Muscle layer of duodenum (tissue), 2 donors: ENCODE data around the gene TPCN2.

Source experiments
- H3K27ac ChIP-seq: one replicate; pipeline ENCODE4 v1.7.0; 2013; ENCODE audit warnings: mild to moderate bottlenecking, low read length
- H3K27me3 ChIP-seq: one replicate; pipeline ENCODE4 v1.7.0; 2013; ENCODE audit warnings: low read depth, mild to moderate bottlenecking, control low read depth, low read length
- H3K36me3 ChIP-seq, 2 donors: one replicate each; pipeline ENCODE4 v1.7.0; 2013; ENCODE audit warnings: low read length in 2 of 2, control low read depth in 1 of 2, mild to moderate bottlenecking in 1 of 2; ENCODE audit not compliant: insufficient read depth in 2 of 2, control insufficient read depth in 1 of 2
- H3K4me1 ChIP-seq, 2 donors: one replicate each; pipeline ENCODE4 v1.7.0; 2013; ENCODE audit warnings: low read length in 2 of 2, mild to moderate bottlenecking in 2 of 2, control low read depth in 1 of 2, moderate library complexity in 1 of 2; ENCODE audit not compliant: insufficient read depth in 2 of 2, control insufficient read depth in 1 of 2
- H3K4me3 ChIP-seq, 2 donors: one replicate each; pipeline ENCODE4 v1.7.0; 2013; ENCODE audit warnings: low read length in 2 of 2, low read depth in 1 of 2, mild to moderate bottlenecking in 1 of 2
- H3K9me3 ChIP-seq, 2 donors: one replicate each; pipeline ENCODE4 v1.7.0; 2013; ENCODE audit warnings: low read length in 2 of 2, control low read depth in 1 of 2, mild to moderate bottlenecking in 1 of 2; ENCODE audit not compliant: control insufficient read depth in 1 of 2
- donor health status: healthy.

TPCN2 gene

DNA sequence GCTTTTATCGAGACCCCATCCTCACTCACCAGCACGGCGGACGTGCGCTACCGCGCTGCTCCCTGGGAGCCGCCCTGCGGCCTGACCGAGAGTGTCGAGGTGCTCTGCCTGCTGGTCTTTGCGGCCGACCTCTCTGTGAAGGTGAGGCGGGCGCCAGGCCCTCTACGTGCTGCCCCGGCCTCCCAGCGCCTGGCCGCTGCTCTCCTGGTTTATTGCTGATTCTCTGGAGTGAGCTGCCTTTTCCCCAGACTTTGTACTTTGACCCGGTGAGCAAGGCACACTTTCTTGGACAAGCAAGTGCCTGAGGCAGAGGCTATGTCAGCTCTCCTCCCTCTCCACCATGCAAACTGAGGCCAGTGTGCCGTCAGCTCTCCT lies 6.5 kb downstream of the TPCN2 start:
- no peaks in the 10 kb centered on the region for H3K9me3 ChIP-seq
- H3K27me3 ChIP-seq, result no peaks in the 10 kb centered on the region
- H3K4me1 ChIP-seq, result peaks cover 7 to 56% of the 10 kb centered on the region in 2 donors
- H3K27ac ChIP-seq, result no peak overlapping the region
- H3K36me3 ChIP-seq, result peaks cover 5 to 49% of the 10 kb centered on the region in 2 donors
- H3K4me3 ChIP-seq, result no peak overlapping the region

DNA sequence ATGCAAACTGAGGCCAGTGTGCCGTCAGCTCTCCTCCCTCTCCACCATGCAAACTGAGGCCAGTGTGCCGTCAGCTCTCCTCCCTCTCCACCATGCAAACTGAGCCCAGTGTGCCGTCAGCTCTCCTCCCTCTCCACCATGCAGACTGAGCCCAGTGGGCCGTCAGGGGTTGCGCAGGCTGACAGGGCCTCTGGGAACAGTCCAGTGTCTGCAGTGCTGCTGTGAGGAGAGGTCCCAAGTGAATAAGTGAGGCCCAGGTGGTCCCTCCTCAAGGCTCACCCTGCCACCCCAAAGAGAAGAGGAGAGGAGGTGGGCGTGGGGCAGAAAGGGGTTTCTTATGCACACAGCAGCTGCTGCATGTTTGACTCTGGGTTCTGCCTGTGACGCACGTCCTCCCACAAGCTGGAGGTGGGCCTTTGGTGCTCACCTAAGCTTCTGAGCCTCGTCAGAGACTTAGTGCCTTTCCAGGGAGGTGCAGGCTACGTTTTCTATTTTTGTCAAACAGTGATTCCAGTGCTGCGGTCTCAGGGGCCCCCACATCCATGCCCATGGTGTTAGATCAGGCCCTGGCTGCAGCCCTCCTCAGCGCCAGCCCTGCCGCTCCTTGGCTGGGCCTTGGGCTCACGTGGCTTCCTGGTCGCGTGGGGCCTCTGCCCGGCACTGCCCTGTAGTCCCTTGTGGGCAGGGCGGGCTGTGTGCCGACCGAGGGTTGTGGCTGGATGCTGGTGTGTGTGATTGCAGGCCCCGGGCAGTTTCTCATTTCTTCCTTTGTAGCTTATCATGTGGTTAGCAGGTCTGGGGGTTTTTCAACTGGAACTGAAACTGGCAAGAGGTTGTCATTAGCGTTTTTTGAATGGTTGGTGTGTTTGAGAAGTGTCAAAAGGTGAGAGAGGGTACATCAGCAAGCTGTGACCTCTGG lies 7.1 kb downstream of the TPCN2 start:
- Histone ChIP-seq H3K27ac (no peak overlapping the region), H3K4me1 (peaks cover 6 to 50% of the 10 kb centered on the region in 2 donors)

DNA sequence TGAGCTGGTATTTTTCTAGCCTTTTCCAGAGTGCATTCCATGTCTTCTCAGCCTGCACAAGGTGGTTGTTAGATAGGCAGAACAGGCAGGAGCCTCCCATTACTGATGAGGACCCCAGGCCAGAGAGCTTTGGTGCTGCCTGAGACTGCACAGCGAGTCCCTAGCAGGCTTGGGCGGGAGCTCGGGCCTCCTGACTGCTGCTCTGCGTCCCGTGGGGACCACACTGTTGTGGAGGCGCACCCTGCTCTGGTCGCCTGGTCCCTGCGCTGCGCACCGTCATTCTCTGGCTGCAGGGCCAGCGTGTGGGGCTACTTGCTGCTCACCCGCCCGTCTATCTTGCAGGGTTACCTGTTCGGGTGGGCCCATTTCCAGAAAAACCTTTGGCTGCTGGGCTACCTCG lies 8.5 kb downstream of the TPCN2 start:
- H3K36me3 ChIP-seq, result peaks cover 5 to 59% of the 10 kb centered on the region in 2 donors

More for the DNA sequence above, 7.1 kb downstream of the TPCN2 start:
- no peaks in the 10 kb centered on the region for H3K27me3 ChIP-seq
- H3K36me3 ChIP-seq, result peaks cover 5 to 54% of the 10 kb centered on the region in 2 donors
- no peak overlapping the region for H3K4me3 ChIP-seq
- H3K9me3 ChIP-seq, result no peaks in the 10 kb centered on the region

DNA sequence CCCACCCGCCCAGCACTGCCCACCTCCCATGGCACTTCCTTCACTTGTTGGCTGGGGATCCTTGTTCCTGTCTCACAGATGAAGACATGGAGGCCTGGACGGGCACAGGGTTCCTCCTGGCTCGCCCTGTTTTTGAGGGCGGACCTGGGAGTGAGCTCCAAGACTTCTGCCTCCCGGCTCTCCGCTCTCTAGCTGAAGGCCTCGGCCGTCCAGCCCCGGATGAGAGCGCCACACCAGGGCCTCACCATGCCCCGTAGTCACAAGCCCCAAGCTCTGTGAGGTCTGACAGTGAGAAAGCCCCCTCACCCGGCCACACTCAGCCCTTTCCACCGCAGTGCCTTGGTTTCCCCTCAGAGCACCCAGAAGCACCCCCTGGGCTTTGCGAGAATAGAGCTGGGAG lies 9.1 kb downstream of the TPCN2 start:
- peaks cover 0 to 30% of the 10 kb centered on the region in 2 donors for H3K4me1 ChIP-seq
- H3K36me3 ChIP-seq, result peaks cover 5 to 61% of the 10 kb centered on the region in 2 donors
- H3K4me3 ChIP-seq, result no peak overlapping the region
- no peak overlapping the region for H3K27ac ChIP-seq
- no peaks in the 10 kb centered on the region for H3K9me3 ChIP-seq
- no peaks in the 10 kb centered on the region for H3K27me3 ChIP-seq

More for the DNA sequence above, 8.5 kb downstream of the TPCN2 start:
- peaks cover under 1 to 36% of the 10 kb centered on the region in 2 donors for H3K4me1 ChIP-seq
- no peaks in the 10 kb centered on the region for H3K27me3 ChIP-seq
- no peaks in the 10 kb centered on the region for H3K9me3 ChIP-seq
- H3K4me3 ChIP-seq, result no peak overlapping the region
- no peak overlapping the region for H3K27ac ChIP-seq

DNA sequence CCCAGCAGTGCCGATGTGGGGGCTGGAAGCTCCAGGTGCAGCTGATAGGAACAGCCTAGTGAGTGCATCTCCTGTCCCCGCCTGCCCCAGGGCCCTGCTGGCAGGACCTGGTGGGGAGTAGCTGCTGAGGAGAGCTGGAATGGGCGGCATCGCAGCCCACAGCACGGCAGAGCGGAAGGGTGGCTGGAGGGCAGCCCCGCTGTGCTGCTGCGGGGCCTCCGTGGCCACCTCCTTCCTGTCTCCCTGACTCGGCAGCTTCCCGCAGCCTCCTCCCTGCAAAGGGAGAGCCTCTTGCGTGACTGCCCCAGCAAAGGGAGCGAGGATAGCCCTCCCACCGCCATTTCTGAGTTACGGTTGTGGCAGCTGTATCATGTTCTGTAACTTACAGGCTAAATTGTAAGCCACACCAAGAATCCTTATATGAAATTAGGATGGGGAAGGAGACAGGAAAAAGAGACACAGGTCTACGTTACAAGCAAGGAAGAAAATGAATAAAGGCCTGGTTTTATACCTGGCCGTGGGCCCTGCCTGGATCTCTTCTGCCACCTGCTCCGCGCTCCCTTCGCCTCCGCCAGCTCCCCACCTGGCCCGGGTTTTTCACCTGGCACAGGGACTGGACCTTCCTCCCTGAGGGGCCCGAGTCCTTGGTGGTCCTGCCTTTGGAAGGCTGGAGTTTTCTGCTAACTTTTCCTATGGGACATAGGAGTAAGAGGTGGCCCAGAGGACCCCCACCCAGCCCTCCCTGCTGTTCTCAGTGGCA lies 10.0 kb downstream of the TPCN2 start:
- Histone ChIP-seq H3K27me3 (no peaks in the 10 kb centered on the region), H3K36me3 (peaks cover 5 to 70% of the 10 kb centered on the region in 2 donors), H3K4me3 (no peak overlapping the region), H3K4me1 (peaks cover 0 to 21% of the 10 kb centered on the region in 2 donors), H3K27ac (no peak overlapping the region), H3K9me3 (no peaks in the 10 kb centered on the region)

DNA sequence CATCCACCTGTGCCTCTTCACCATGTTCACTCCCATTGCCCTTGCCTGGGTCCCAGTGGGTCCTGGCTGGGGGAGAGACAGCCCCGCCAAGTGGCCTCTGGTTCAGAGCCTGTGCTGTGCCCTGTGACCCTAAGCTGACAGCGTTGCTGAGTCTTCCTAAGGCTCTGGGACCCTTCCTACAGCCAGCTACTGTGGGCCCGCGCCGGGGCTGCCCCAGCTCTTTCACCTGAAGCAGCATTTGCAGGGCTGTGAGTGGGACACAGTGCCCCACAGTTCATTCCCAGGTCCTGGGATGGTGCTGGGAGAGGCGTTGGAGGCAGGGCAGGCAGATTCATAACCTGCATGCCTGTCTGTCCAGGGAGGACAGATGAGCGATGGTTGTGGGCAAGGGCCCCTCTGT lies 10.7 kb downstream of the TPCN2 start:
- H3K4me3 ChIP-seq, result no peak overlapping the region
- H3K36me3 ChIP-seq, result peaks cover 5 to 71% of the 10 kb centered on the region in 2 donors
- no peaks in the 10 kb centered on the region for H3K9me3 ChIP-seq
- peaks cover 0 to 17% of the 10 kb centered on the region in 2 donors for H3K4me1 ChIP-seq
- no peaks in the 10 kb centered on the region for H3K27me3 ChIP-seq
- H3K27ac ChIP-seq, result no peak overlapping the region

DNA sequence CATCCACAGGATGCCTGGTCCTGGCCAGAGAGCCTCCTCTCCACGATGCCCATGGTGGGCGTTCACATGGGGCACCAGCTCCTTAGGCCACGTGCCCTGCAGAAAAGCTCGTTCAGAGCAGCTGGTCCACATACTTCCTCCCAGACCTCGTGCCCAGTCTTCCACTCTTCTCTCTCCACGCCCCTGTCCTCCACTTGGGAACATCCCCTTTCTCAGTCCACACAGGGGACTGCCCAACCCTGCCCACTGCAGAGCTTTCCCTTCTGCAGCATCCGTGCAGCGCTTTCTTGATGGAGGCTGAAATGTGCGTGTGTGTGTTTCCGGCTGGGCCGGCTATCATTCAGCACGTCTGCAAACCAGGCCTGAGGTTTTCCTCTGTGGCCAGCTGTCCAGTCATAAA lies 11.3 kb downstream of the TPCN2 start:
- H3K9me3 ChIP-seq, result no peaks in the 10 kb centered on the region
- no peak overlapping the region for H3K27ac ChIP-seq
- no peaks in the 10 kb centered on the region for H3K27me3 ChIP-seq
- peaks cover 0 to 23% of the 10 kb centered on the region in 2 donors for H3K4me1 ChIP-seq
- peaks cover 5 to 69% of the 10 kb centered on the region in 2 donors for H3K36me3 ChIP-seq
- no peak overlapping the region for H3K4me3 ChIP-seq

DNA sequence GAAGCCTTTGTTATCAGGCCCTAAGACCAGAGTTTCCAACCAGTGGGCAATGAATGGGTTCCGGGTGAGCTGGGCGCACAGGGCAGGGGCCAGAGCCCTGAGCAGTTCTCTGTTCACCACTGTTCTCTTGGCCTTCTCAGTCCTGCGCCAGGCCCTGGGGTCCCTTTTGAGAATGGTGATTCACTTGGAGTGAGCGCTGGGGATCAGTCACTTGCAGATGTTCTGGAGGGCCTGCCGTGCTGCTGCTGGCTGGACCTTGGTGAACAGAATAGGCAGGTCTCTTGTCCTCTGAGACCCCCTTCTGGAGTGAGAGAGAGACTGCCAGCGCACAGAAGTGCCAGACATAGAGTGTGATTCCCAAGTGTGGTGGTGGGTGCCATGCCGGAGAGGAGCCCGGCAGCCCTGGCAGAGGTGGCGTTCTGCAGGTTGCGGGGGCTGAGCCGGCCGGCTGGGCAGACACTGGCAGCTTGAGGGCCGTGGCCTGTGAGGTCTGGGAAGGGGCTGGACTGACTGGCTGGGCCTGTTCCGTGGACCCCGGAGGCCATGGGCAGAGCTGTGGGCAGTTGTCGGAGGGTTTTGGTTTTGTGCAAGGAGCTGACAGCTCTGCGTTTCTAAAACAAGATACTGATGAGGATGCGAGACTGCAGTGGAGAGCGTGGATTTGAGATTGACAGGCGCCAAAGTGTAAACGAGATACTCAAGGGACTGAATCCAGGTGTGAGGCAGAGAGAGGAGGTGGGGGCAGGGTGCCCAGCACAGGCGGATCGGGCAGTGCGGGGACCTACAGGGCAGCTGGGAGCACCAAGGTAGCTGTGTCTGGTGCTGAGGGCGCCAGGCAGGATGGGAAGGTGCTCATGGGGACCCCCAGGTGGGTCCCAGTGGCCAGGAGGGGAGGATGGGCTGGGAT lies 12.3 kb downstream of the TPCN2 start:
- H3K36me3 ChIP-seq, result peaks cover 5 to 58% of the 10 kb centered on the region in 2 donors
- no peak overlapping the region for H3K27ac ChIP-seq
- H3K9me3 ChIP-seq, result no peaks in the 10 kb centered on the region
- H3K4me1 ChIP-seq, result peaks cover 0 to 25% of the 10 kb centered on the region in 2 donors
- H3K27me3 ChIP-seq, result no peaks in the 10 kb centered on the region
- H3K4me3 ChIP-seq, result no peak overlapping the region

DNA sequence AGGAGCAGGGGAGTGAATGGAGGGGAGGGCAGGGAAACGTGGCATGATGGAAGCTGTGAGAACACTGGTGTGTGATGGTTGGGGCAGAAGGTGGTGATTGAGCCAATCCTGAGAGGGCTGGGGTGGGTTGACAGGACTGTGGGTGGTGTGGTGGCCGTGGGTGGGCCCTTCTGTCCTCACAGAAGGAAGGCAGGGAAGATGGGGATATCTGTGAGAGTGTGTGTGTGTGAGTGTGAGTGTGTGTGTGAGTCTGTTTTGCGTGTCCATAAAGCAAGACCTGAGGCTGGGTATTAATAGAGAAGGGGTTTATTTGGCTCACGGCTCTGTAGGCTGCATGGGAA lies 13.0 kb downstream of the TPCN2 start:
- H3K36me3 ChIP-seq, result peaks cover 5 to 56% of the 10 kb centered on the region in 2 donors
- H3K9me3 ChIP-seq, result no peaks in the 10 kb centered on the region
- peaks cover 0 to 28% of the 10 kb centered on the region in 2 donors for H3K4me1 ChIP-seq
- no peaks in the 10 kb centered on the region for H3K27me3 ChIP-seq
- no peak overlapping the region for H3K27ac ChIP-seq
- H3K4me3 ChIP-seq, result no peak overlapping the region

DNA sequence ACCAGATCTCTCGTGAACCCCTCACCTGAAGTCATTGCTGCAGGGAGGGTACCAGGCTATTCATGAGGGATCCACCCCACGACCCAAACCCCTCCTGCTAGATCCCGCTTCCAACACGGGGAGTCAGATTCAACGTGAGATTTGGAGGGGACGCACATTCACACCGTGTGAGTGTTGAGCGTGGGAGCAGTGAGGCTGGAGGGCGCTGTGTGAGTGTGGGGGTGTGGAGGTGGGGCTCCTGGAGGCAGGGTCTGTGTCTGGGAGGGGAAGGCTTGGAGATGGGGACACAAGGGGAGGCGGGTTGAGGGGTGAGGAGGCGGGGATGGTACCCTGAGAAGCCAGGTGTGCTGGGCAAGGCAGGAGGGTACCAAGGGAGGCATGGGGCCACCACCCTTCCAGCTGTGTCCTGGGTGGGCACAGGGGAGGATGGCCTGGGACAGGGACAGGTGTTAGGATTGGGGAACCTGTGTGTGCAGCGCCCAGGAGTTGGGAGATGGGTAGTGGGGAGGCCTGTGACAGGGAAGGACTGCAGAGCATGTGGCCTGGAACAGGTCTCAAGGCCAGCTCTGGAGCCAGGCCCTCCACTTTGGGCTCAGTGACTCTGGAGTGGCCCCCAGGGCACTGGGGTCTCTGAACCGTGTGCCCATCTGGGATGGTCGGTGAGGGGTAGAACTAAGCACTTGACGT lies 13.6 kb downstream of the TPCN2 start:
- Histone ChIP-seq H3K4me3 (no peak overlapping the region), H3K9me3 (no peaks in the 10 kb centered on the region), H3K27me3 (no peaks in the 10 kb centered on the region), H3K27ac (no peak overlapping the region), H3K36me3 (peaks cover 5 to 51% of the 10 kb centered on the region in 2 donors), H3K4me1 (peaks cover 0 to 24% of the 10 kb centered on the region in 2 donors)
